Activated T-helper 1 cell treated with anti-CD3 and anti-CD28 coated beads, Interleukin-12 subunit alpha, Interleukin-12 subunit beta, Interleukin-2, Interleukin-4 antibody, amounts not matched to agents 30 ng/mL and 10 ng/mL and 1 ng/mL, durations not matched to agents 14 hours and 24 hours and 36 hours (primary cell): ENCODE results near the gene OCA2. TPM values are rescaled to one million over a fixed set of nuclear protein-coding genes. Genes with fewer than 3 reads are reported as not detected.
"Not testable (repeated sequence)": the region's sequence is repeated elsewhere in the genome, so short reads cannot be mapped to it uniquely, and the experiment has no call there.

Experiments
- DNase-seq: peaks from one replicate; pipeline ENCODE4 v3.0.0; 2021; ENCODE audit warnings: low spot score
- H3K27ac Mint-ChIP-seq: one replicate; pipeline ENCODE4 v1.8.0; 2021; ENCODE audit warnings: mild to moderate bottlenecking, mixed read lengths
- H3K27me3 Mint-ChIP-seq: one replicate; pipeline ENCODE4 v1.8.0; 2022; ENCODE audit warnings: mild to moderate bottlenecking, moderate library complexity, mixed read lengths; ENCODE audit not compliant: insufficient read depth
- H3K36me3 Mint-ChIP-seq: one replicate; pipeline ENCODE4 v1.8.0; 2021; ENCODE audit warnings: low read depth, mixed read lengths
- H3K4me1 Mint-ChIP-seq: one replicate; pipeline ENCODE4 v1.8.0; 2021; ENCODE audit warnings: low read depth, mixed read lengths
- H3K4me3 Mint-ChIP-seq: one replicate; pipeline ENCODE4 v1.8.0; 2021; ENCODE audit warnings: mild to moderate bottlenecking, moderate library complexity, mixed read lengths
- H3K9me3 Mint-ChIP-seq: one replicate; pipeline ENCODE4 v1.8.0; 2021; ENCODE audit warnings: mixed read lengths
- intact Hi-C: fragments of 100-400 bp; cut with micrococcal nuclease; formaldehyde crosslinking; loops from one replicate; pipeline ENCODE4 v1.15.1; 2024
- total RNA-seq: library from RNA; stranded (reverse); gene quantifications from 2 replicates; pipeline ENCODE4 v1.2.3, GENCODE V29; 2022

Gene OCA2
- total RNA-seq, 1 donor from 2014 or later = not detected

DNA sequence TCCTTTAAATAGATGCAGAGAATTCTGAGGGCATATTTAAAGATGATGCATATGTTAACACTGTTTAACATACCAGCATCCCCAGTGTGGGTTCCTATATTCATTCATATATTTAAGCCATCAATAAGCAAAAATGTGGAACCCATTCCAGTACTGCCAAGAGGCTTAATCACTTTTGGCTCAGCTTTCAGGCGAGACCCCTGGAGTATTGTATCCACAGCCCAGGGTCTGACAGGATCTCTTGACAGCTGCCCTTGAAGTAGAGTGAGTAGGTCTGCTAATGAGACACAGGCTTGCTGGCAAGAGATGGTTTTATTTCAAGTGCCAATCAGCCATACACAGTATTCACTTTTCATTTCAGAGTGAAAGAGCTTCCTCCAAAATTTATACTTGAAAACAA is 367.3 kb downstream of the OCA2 start:
- Mint-ChIP-seq H3K9me3 (peaks cover 50% of the 10 kb centered on the region), H3K27ac (no peak overlapping the region), H3K36me3 (no peaks in the 10 kb centered on the region), H3K4me1 (no peaks in the 10 kb centered on the region), H3K4me3 (no peak overlapping the region), H3K27me3 (no peaks in the 10 kb centered on the region)
- no peak for DNase-seq
- intact Hi-C loops = no loop called here

- no peak for DNase-seq
- H3K4me1 Mint-ChIP-seq = no peaks in the 10 kb centered on the region
- H3K27ac Mint-ChIP-seq = no peak overlapping the region
- H3K27me3 Mint-ChIP-seq = no peaks in the 10 kb centered on the region
- intact Hi-C loops = no loop called here
- H3K9me3 Mint-ChIP-seq = peaks cover 47% of the 10 kb centered on the region
- no peaks in the 10 kb centered on the region for H3K36me3 Mint-ChIP-seq
- H3K4me3 Mint-ChIP-seq = no peak overlapping the region
Measured at GRCh38 chr15:27730868-27731267, 368.2 kb downstream of the OCA2 start.

DNA sequence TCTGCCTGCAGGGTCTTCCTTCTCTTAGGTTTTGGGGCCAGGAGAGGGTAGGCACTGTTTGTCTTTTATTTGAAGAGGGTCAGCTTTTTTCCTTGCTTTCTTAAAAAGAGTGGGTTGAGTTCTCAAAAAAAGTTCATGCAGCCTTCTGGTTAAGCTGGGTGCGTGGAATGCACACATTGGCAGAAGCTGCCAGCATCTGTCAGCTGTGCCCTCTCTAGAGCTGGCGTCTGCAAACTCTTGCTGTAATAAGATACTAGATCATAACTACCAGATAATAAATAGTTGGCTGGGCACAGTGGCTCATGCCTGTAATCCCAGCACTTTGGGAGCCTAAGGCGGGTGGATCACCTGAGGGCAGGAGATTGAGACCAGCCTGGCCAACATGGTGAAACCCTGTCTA is 373.4 kb downstream of the OCA2 start:
- intact Hi-C loops = no loop called here
- H3K36me3 Mint-ChIP-seq = no peaks in the 10 kb centered on the region
- H3K27ac Mint-ChIP-seq = no peak overlapping the region
- no peaks in the 10 kb centered on the region for H3K4me1 Mint-ChIP-seq
- DNase-seq = no peak
- H3K27me3 Mint-ChIP-seq = no peaks in the 10 kb centered on the region
- peaks cover 35% of the 10 kb centered on the region for H3K9me3 Mint-ChIP-seq
- no peak overlapping the region for H3K4me3 Mint-ChIP-seq

- H3K4me1 Mint-ChIP-seq = no peaks in the 10 kb centered on the region
- no peak overlapping the region for H3K4me3 Mint-ChIP-seq
- intact Hi-C loops = no loop called here
- H3K9me3 Mint-ChIP-seq = peaks cover 42% of the 10 kb centered on the region
- DNase-seq = no peak
- no peak overlapping the region for H3K27ac Mint-ChIP-seq
- no peaks in the 10 kb centered on the region for H3K27me3 Mint-ChIP-seq
- H3K36me3 Mint-ChIP-seq = no peaks in the 10 kb centered on the region
Measured at GRCh38 chr15:27723821-27724220, 375.3 kb downstream of the OCA2 start.

- no peak for DNase-seq
- Mint-ChIP-seq H3K9me3 (peaks cover 40% of the 10 kb centered on the region), H3K4me1 (no peaks in the 10 kb centered on the region), H3K27ac (no peak overlapping the region), H3K36me3 (no peaks in the 10 kb centered on the region), H3K27me3 (no peaks in the 10 kb centered on the region), H3K4me3 (no peak overlapping the region)
- intact Hi-C loops = no loop called here
Measured at GRCh38 chr15:27722102-27722501, 377.0 kb downstream of the OCA2 start.

GRCh38 chr15:27714675-27715074 is 384.4 kb downstream of the OCA2 start:
- Mint-ChIP-seq H3K36me3 (no peaks in the 10 kb centered on the region), H3K27me3 (no peaks in the 10 kb centered on the region), H3K27ac (no peak overlapping the region), H3K9me3 (peaks cover 58% of the 10 kb centered on the region), H3K4me1 (no peaks in the 10 kb centered on the region), H3K4me3 (no peak overlapping the region)
- intact Hi-C loops = no loop called here
- no peak for DNase-seq

- peaks cover 51% of the 10 kb centered on the region for H3K9me3 Mint-ChIP-seq
- H3K27ac Mint-ChIP-seq, H3K4me1 Mint-ChIP-seq, intact Hi-C loops, H3K4me3 Mint-ChIP-seq, H3K36me3 Mint-ChIP-seq, DNase-seq, H3K27me3 Mint-ChIP-seq: not testable (repeated sequence)
Measured at GRCh38 chr15:27713850-27714249, 385.3 kb downstream of the OCA2 start.

DNA sequence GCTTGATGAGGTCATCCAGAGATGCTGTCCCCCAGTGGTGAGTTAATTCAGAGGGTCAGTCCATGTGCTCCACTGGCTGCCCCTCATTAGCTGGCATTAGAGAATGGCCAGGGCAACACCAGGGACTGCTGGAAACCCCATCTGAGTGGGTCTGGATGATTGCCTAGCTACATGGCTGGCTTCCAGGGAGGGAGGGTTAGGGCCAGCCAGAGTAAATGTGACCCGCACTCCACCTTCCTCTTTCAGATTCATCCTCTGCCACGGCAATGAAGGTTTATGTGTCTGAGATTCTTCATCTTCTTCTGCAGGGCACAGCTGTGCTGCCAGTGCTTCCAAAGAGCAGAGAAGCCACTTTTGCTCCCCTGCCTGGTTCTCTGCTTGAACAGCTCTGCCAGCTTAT is 391.9 kb downstream of the OCA2 start:
- Mint-ChIP-seq H3K4me1 (no peaks in the 10 kb centered on the region), H3K36me3 (no peaks in the 10 kb centered on the region), H3K27ac (no peak overlapping the region), H3K4me3 (no peak overlapping the region), H3K9me3 (peaks cover 40% of the 10 kb centered on the region), H3K27me3 (no peaks in the 10 kb centered on the region)
- intact Hi-C loops = loop anchor here (10.0 kb wide), 1 partner anchor 212 kb away; no protein-coding TSS in a partner anchor
- DNase-seq = no peak

DNA sequence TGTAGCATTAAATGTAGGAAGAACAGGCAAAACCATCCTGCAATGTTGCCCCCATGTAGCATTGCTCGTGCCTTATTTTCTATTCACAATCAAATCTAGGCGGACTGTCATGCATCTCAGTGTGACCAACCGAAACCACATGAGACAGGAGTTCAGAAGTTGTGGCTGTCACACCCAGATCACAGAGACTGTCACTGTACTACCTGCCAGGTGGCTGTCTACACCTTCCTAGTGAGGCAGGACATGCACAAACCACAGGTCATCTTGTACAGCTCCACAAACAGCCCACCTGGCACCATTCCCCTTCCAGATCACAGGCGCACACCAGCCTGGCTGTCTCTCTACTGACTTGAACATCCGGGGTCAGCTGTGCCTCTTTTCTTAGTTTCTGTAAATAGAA is 392.8 kb downstream of the OCA2 start:
- Mint-ChIP-seq H3K4me3 (no peak overlapping the region), H3K27ac (no peak overlapping the region), H3K4me1 (no peaks in the 10 kb centered on the region), H3K27me3 (no peaks in the 10 kb centered on the region), H3K36me3 (no peaks in the 10 kb centered on the region), H3K9me3 (peaks cover 39% of the 10 kb centered on the region)
- intact Hi-C loops = loop anchor here (10.0 kb wide), 1 partner anchor 211 kb away; no protein-coding TSS in a partner anchor
- no peak for DNase-seq

GRCh38 chr15:27705056-27705455 is 394.1 kb downstream of the OCA2 start:
- Mint-ChIP-seq H3K27ac (no peak overlapping the region), H3K27me3 (no peaks in the 10 kb centered on the region), H3K9me3 (peaks cover 41% of the 10 kb centered on the region), H3K4me3 (no peak overlapping the region), H3K36me3 (no peaks in the 10 kb centered on the region), H3K4me1 (no peaks in the 10 kb centered on the region)
- no peak for DNase-seq
- intact Hi-C loops = loop anchor here (10.0 kb wide), 1 partner anchor 210 kb away; no protein-coding TSS in a partner anchor

Other genes with a start within 250 kb of the OCA2 start
- 41.3 and 47.7 TPM in 2 replicates for gene HERC2, start 222.9 kb upstream of the OCA2 start, total RNA-seq